HG02798 (cell line): Measurements from ENCODE around the gene LSMEM2.
"Not testable (repeated sequence)": the region's sequence is repeated elsewhere in the genome, so short reads cannot be mapped to it uniquely, and the experiment has no call there.

Source experiments
- ATAC-seq: cut with Tn5 transposase; IDR thresholded peaks from one replicate; pipeline ENCODE4 v1.9.1; 2021; ENCODE audit warnings: mild to moderate bottlenecking; ENCODE audit not compliant: unreplicated experiment, poor library complexity

Gene LSMEM2

GRCh38 chr3:50295553-50296431 lies 16.9 kb downstream of the LSMEM2 start:
- ATAC-seq, result no peak

- no peak for ATAC-seq
Observed at GRCh38 chr3:50296721-50297383, 18.0 kb downstream of the LSMEM2 start.

GRCh38 chr3:50297384-50297775 lies 18.5 kb downstream of the LSMEM2 start:
- ATAC-seq, result no peak

- no peak for ATAC-seq
Observed at GRCh38 chr3:50297896-50298725, 19.2 kb downstream of the LSMEM2 start.

- ATAC-seq, result peak; percentile 91
Observed at GRCh38 chr3:50298836-50299637, 20.1 kb downstream of the LSMEM2 start, which contains the start of the genes HYAL3 and NAA80. Gene HYAL3 (minus strand): TSS chr3:50299405. CDS start chr3:50295602, 3,803 bp downstream. Gene NAA80 (minus strand): TSS chr3:50299405. CDS start chr3:50297463, 1,942 bp downstream.

- no peak for ATAC-seq
Observed at GRCh38 chr3:50299638-50299928, 20.7 kb downstream of the LSMEM2 start.

- no peak for ATAC-seq
Observed at GRCh38 chr3:50299929-50300680, 21.2 kb downstream of the LSMEM2 start.

- no peak for ATAC-seq
Observed at GRCh38 chr3:50300681-50301254, 21.9 kb downstream of the LSMEM2 start.

GRCh38 chr3:50302095-50303012 lies 23.5 kb downstream of the LSMEM2 start:
- ATAC-seq, result no peak

GRCh38 chr3:50303013-50303815 lies 24.3 kb downstream of the LSMEM2 start, which contains the start of gene HYAL1:
Gene HYAL1 (minus strand): TSS chr3:50303574. CDS start chr3:50302956, 618 bp downstream.
- no peak for ATAC-seq

GRCh38 chr3:50304601-50305000 lies 25.7 kb downstream of the LSMEM2 start:
- ATAC-seq, result no peak

- ATAC-seq, result not testable (repeated sequence)
Observed at GRCh38 chr3:50312041-50312440, 33.2 kb downstream of the LSMEM2 start.

GRCh38 chr3:50314342-50314741 lies 35.5 kb downstream of the LSMEM2 start:
- no peak for ATAC-seq

GRCh38 chr3:50314816-50315215 lies 35.9 kb downstream of the LSMEM2 start:
- ATAC-seq, result no peak

- ATAC-seq, result no peak
Observed at GRCh38 chr3:50316657-50317242, 37.9 kb downstream of the LSMEM2 start.

GRCh38 chr3:50317300-50317699 lies 38.4 kb downstream of the LSMEM2 start:
- ATAC-seq, result no peak

GRCh38 chr3:50318163-50318562 lies 39.3 kb downstream of the LSMEM2 start:
- ATAC-seq, result no peak
